H1 (cell line): Measurements from ENCODE around the gene MRPL50. TPM values are rescaled to one million over a fixed set of nuclear protein-coding genes. Genes with fewer than 3 reads are reported as not detected.

Source experiments
- CTCF ChIA-PET: fragments of 300-600 bp; sonication (Branson Sonifier 250); formaldehyde crosslinking; loops from one replicate; lab custom pipeline; 2021; ENCODE audit not compliant: partially characterized antibody; lab: Charles Lee
- POLR2A ChIA-PET: fragments of 300-600 bp; sonication (Branson Sonifier 250); formaldehyde crosslinking; loops from one replicate; lab custom pipeline; 2021; ENCODE audit warnings: inconsistent platforms; ENCODE audit not compliant: partially characterized antibody; lab: Charles Lee
- DNase-seq, 2 experiments: peaks; one replicate each; pipeline versions ENCODE4 v3.0.0 to v3.0.0-alpha.2; 2010 to 2022; ENCODE audit warnings: low spot score in 2 of 2, low read depth in 1 of 2, mixed read lengths in 1 of 2
- FAIRE-seq: peaks from 2 replicates; lab custom pipeline; 2011; peaks lifted over from hg19 to GRCh38; lab: Jason Lieb, UNC
- H2AFZ ChIP-seq: 2 replicates; pipeline ENCODE4 v1.8.1; 2012; ENCODE audit warnings: low read length, inconsistent platforms
- H2AK5ac ChIP-seq: 2 replicates; pipeline ENCODE4 v1.6.1; 2013; ENCODE audit warnings: low read depth, low read length
- H2BK120ac ChIP-seq: replicated peaks from 2 replicates; pipeline ENCODE3; 2013; ENCODE audit warnings: low read depth, low read length, inconsistent platforms
- H2BK12ac ChIP-seq: 2 replicates; pipeline ENCODE4 v1.6.1; 2013; ENCODE audit warnings: low read depth, low read length
- H2BK15ac ChIP-seq: 2 replicates; pipeline ENCODE4 v1.6.1; 2013; ENCODE audit warnings: low read length
- H2BK20ac ChIP-seq: 2 replicates; pipeline ENCODE4 v1.6.1; 2013; ENCODE audit warnings: low read length
- H2BK5ac ChIP-seq: 2 replicates; pipeline ENCODE4 v1.6.1; 2013; ENCODE audit warnings: low read depth, low read length
- H3K14ac ChIP-seq: 2 replicates; pipeline ENCODE4 v1.6.1; 2013; ENCODE audit warnings: inconsistent platforms; ENCODE audit not compliant: insufficient read length
- H3K18ac ChIP-seq: 2 replicates; pipeline ENCODE4 v1.6.1; 2013; ENCODE audit warnings: low read length; ENCODE audit errors: extremely low read depth
- H3K23ac ChIP-seq: 2 replicates; pipeline ENCODE4 v1.6.1; 2013; ENCODE audit warnings: inconsistent platforms; ENCODE audit not compliant: insufficient read length
- H3K23me2 ChIP-seq: 2 replicates; pipeline ENCODE4 v1.6.1; 2013; ENCODE audit warnings: low read depth, low read length
- H3K27ac ChIP-seq: 2 replicates; pipeline ENCODE4 v1.6.1; 2011; ENCODE audit warnings: low read depth, low read length, inconsistent platforms
- H3K27me3 ChIP-seq, 4 experiments: replicated peaks in 1 of 4; 1 replicate in 1 of 4; 2 replicates in 3 of 4; pipeline versions ENCODE4 v1.6.1 to v1.8.1; 2011 to 2013; ENCODE audit warnings: low read length in 3 of 4, mild to moderate bottlenecking in 3 of 4, inconsistent platforms in 2 of 4, mixed read lengths in 2 of 4, moderate library complexity in 1 of 4; ENCODE audit not compliant: control insufficient read depth in 3 of 4, insufficient read depth in 3 of 4; ENCODE audit errors: extremely low read depth in 1 of 4
- H3K36me3 ChIP-seq, 4 experiments: 2 replicates each; pipeline versions ENCODE4 v1.6.1 to v1.8.1; 2011 to 2013; ENCODE audit warnings: mild to moderate bottlenecking in 4 of 4, low read length in 3 of 4, moderate library complexity in 2 of 4, control low read depth in 1 of 4, inconsistent platforms in 1 of 4; ENCODE audit not compliant: insufficient read depth in 4 of 4, control insufficient read depth in 2 of 4
- H3K4ac ChIP-seq: replicated peaks from 2 replicates; pipeline ENCODE3; 2013; ENCODE audit warnings: low read length, low read depth, mixed read lengths, inconsistent platforms; ENCODE audit not compliant: insufficient read length
- H3K4me1 ChIP-seq, 4 experiments: replicated peaks in 1 of 4; 1 replicate in 1 of 4; 2 replicates in 3 of 4; pipeline versions ENCODE4 v1.6.1 to v1.8.1; 2011 to 2013; ENCODE audit warnings: low read length in 3 of 4, inconsistent platforms in 2 of 4, mixed read lengths in 1 of 4; ENCODE audit not compliant: insufficient read depth in 4 of 4, control insufficient read depth in 3 of 4
- H3K4me2 ChIP-seq, 2 experiments: 2 replicates each; pipeline versions ENCODE4 v1.6.1 to v1.8.1; 2011 to 2013; ENCODE audit warnings: low read depth in 2 of 2, low read length in 2 of 2, control low read depth in 1 of 2, inconsistent platforms in 1 of 2, mild to moderate bottlenecking in 1 of 2; ENCODE audit not compliant: insufficient read depth in 1 of 2
- H3K4me3 ChIP-seq, 4 experiments: fragments of 200-600, 300-600 bp in 1 of 4; sonication (generic), shearing (Covaris generic), sonication (Bioruptor Twin) in 1 of 4; 2 replicates each; pipeline versions ENCODE4 v1.5.1 to v1.8.1; 2011 to 2016; ENCODE audit warnings: low read length in 4 of 4, low read depth in 3 of 4, control low read depth in 2 of 4, inconsistent platforms in 2 of 4, mild to moderate bottlenecking in 2 of 4, mixed read lengths in 1 of 4, moderate library complexity in 1 of 4; ENCODE audit not compliant: insufficient read depth in 2 of 4; ENCODE audit errors: extremely low read depth in 1 of 4
- H3K56ac ChIP-seq: replicated peaks from 2 replicates; pipeline ENCODE3; 2013; ENCODE audit warnings: low read depth, mild to moderate bottlenecking, mixed read lengths, low read length, inconsistent platforms; ENCODE audit not compliant: insufficient read length
- H3K79me1 ChIP-seq: 2 replicates; pipeline ENCODE4 v1.6.1; 2013; ENCODE audit warnings: low read depth, low read length, control low read depth
- H3K79me2 ChIP-seq, 2 experiments: 2 replicates each; pipeline versions ENCODE4 v1.6.1 to v1.8.1; 2012 to 2013; ENCODE audit warnings: low read length in 2 of 2, mild to moderate bottlenecking in 2 of 2, inconsistent platforms in 1 of 2; ENCODE audit not compliant: insufficient read depth in 2 of 2, control insufficient read depth in 1 of 2
- H3K9ac ChIP-seq, 4 experiments: replicated peaks in 1 of 4; 1 replicate in 1 of 4; 2 replicates in 3 of 4; pipeline versions ENCODE4 v1.6.1 to v1.8.1; 2011 to 2013; ENCODE audit warnings: low read depth in 3 of 4, low read length in 3 of 4, control low read depth in 2 of 4, mild to moderate bottlenecking in 2 of 4, moderate library complexity in 2 of 4, inconsistent platforms in 1 of 4; ENCODE audit errors: extremely low read depth in 1 of 4
- H3K9me3 ChIP-seq, 2 experiments: 2 replicates each; pipeline versions ENCODE4 v1.6.1 to v1.8.1; 2012 to 2013; ENCODE audit warnings: mild to moderate bottlenecking in 2 of 2, moderate library complexity in 2 of 2, control low read depth in 1 of 2, inconsistent platforms in 1 of 2, low read depth in 1 of 2, low read length in 1 of 2, mixed read lengths in 1 of 2; ENCODE audit not compliant: insufficient read depth in 2 of 2
- H4K20me1 ChIP-seq, 2 experiments: replicated peaks in 1 of 2; 2 replicates each; pipeline versions ENCODE3 to v1.8.1; 2011 to 2013; ENCODE audit warnings: inconsistent platforms in 2 of 2, low read length in 2 of 2, mild to moderate bottlenecking in 1 of 2; ENCODE audit not compliant: insufficient read depth in 2 of 2, control insufficient read depth in 1 of 2
- H4K5ac ChIP-seq: 2 replicates; pipeline ENCODE4 v1.6.1; 2013; ENCODE audit warnings: low read length, low read depth, mixed read lengths, inconsistent platforms; ENCODE audit not compliant: insufficient read length
- H4K8ac ChIP-seq: 2 replicates; pipeline ENCODE4 v1.8.0; 2013; ENCODE audit warnings: mild to moderate bottlenecking, moderate library complexity, low read length, inconsistent platforms; ENCODE audit not compliant: insufficient read depth; ENCODE audit errors: extremely low read depth
- H4K91ac ChIP-seq: replicated peaks from 2 replicates; pipeline ENCODE3; 2013; ENCODE audit warnings: low read length, mixed read lengths, inconsistent platforms; ENCODE audit not compliant: insufficient read length
- BRCA1 ChIP-seq: IDR thresholded peaks from 2 replicates; pipeline ENCODE4 v1.6.1; 2012; ENCODE audit warnings: low read depth, low read length, improper control_type of control experiment
- CEBPB ChIP-seq: IDR thresholded peaks from 2 replicates; pipeline ENCODE4 v1.6.1; 2012; ENCODE audit warnings: low read depth, low read length
- CHD1 ChIP-seq: IDR thresholded peaks from 2 replicates; pipeline ENCODE4 v1.6.1; 2012; ENCODE audit warnings: low read depth, low read length, improper control_type of control experiment
- CHD2 ChIP-seq: IDR thresholded peaks from 2 replicates; pipeline ENCODE4 v1.6.1; 2012; ENCODE audit warnings: low read length, improper control_type of control experiment
- EGR1 ChIP-seq: IDR thresholded peaks from 2 replicates; pipeline ENCODE4 v1.6.1; 2011; ENCODE audit warnings: low read depth, low read length, borderline replicate concordance
- EZH2 ChIP-seq: fragments of 200-600 bp; sonication (generic); IDR thresholded peaks from 2 replicates; pipeline ENCODE4 v1.7.1; 2012; ENCODE audit warnings: low read depth, mild to moderate bottlenecking, moderate library complexity, low read length, inconsistent platforms; ENCODE audit not compliant: severe bottlenecking
- GABPA ChIP-seq: IDR thresholded peaks from 2 replicates; pipeline ENCODE4 v1.6.1; 2011; ENCODE audit warnings: mild to moderate bottlenecking, low read length, moderate library complexity, borderline replicate concordance; ENCODE audit not compliant: insufficient read depth
- GTF2F1 ChIP-seq: IDR thresholded peaks from 2 replicates; pipeline ENCODE4 v1.6.1; 2012; ENCODE audit warnings: low read depth, low read length, improper control_type of control experiment, borderline replicate concordance
- HDAC6 ChIP-seq: IDR thresholded peaks from one replicate; pipeline ENCODE4 v1.7.1; 2012; ENCODE audit warnings: low read depth, mild to moderate bottlenecking, inconsistent platforms, low read length, moderate library complexity
- JUND ChIP-seq: IDR thresholded peaks from 2 replicates; pipeline ENCODE4 v1.6.1; 2011; ENCODE audit warnings: mild to moderate bottlenecking, improper control_type of control experiment, low read length
- MAX ChIP-seq: IDR thresholded peaks from 2 replicates; pipeline ENCODE4 v1.6.1; 2012; ENCODE audit warnings: inconsistent platforms
- POLR2A ChIP-seq, 2 experiments: IDR thresholded peaks; 1 replicate in 1 of 2; 2 replicates in 1 of 2; pipeline ENCODE4 v1.6.1; 2011; ENCODE audit warnings: low read depth in 2 of 2, low read length in 2 of 2, mild to moderate bottlenecking in 2 of 2; ENCODE audit errors: control extremely low read depth in 1 of 2
- SP2 ChIP-seq: IDR thresholded peaks from 2 replicates; pipeline ENCODE4 v1.6.1; 2012; ENCODE audit warnings: mild to moderate bottlenecking, low read length, inconsistent platforms
- TAF7 ChIP-seq: optimal IDR thresholded peaks from 2 replicates; pipeline ENCODE3; 2011; ENCODE audit warnings: low read depth, mild to moderate bottlenecking, inconsistent platforms, low read length, moderate library complexity, borderline replicate concordance
- WGBS, 2 experiments: shearing (Covaris generic) in 1 of 2; methylation state at CpG; one replicate each; pipeline versions ENCODE4 v1.1.6 to v1.1.7; 2013 to 2015; ENCODE audit warnings: low lambda C conversion rate in 2 of 2, mixed read lengths in 2 of 2, inconsistent platforms in 1 of 2, low coverage in 1 of 2, missing lambda C conversion rate in 1 of 2; ENCODE audit not compliant: insufficient replicate concordance in 2 of 2, insufficient coverage in 1 of 2, insufficient read length in 1 of 2; ENCODE audit errors: extremely low coverage in 1 of 2, missing lambda C conversion rate in 1 of 2; 5-methylcytosine and 5-hydroxymethylcytosine counted together
- polyA plus RNA-seq, 7 experiments: library from polyadenylated mRNA; depleted of rRNA in 3 of 7; stranded (reverse) in 5 of 7; unstranded in 2 of 7; fragments of >200 nt in 5 of 7; fragments of 200-250 nt in 2 of 7; gene quantifications; 1 replicate in 5 of 7; 2 replicates in 1 of 7; 4 replicates in 1 of 7; pipeline versions ENCODE4 v1.2.1 to v1.2.3, GENCODE V29; 2011 to 2013; ENCODE audit warnings: missing spikeins in 2 of 7, mixed read lengths in 2 of 7
- total RNA-seq: library from RNA; stranded (reverse); fragmentation: NEBNext Ultra II Directional; extraction: Animal tissue kit (Norgen Biotek cat#: 25700); gene quantifications from 2 replicates; pipeline ENCODE4 v1.2.1, GENCODE V29; 2021

The MRPL50 gene
- total and polyA plus RNA-seq, 2 of the 8 experiments (the other 6 are each of a cell fraction or from before 2014, with no cell fraction given): 17.8 to 25.1 TPM

GRCh38 chr9:101432740-101433139, 34.3 kb upstream of the MRPL50 start:
- H3K27me3 ChIP-seq: no peaks in the 10 kb centered on the region
- H3K4me1 ChIP-seq: no peaks in the 10 kb centered on the region
- H3K23ac ChIP-seq: no peak overlapping the region
- H3K14ac ChIP-seq: no peak overlapping the region
- H2AK5ac ChIP-seq: no peak overlapping the region
- TF ChIP-seq HDAC6 (no peak), GTF2F1 (no peak), CHD2 (no peak), MAX (no peak), SP2 (no peak), CEBPB (no peak), GABPA (no peak), BRCA1 (no peak), EGR1 (no peak), POLR2A (IDR thresholded peaks at IDR 0.05; ENCODE audit: control extremely low read depth in 1 of 2, low read depth in 2 of 2, low read length in 2 of 2) (no peak), EZH2 (no peak), CHD1 (no peak), JUND (no peak), TAF7 (no peak)
- no peaks in the 10 kb centered on the region for H4K20me1 ChIP-seq
- no peak overlapping the region for H3K27ac ChIP-seq
- H4K8ac ChIP-seq: no peak overlapping the region
- no peak overlapping the region for H2BK12ac ChIP-seq
- 90% methylated on average over 1 of the region's 1 CpG; no CpG with 5 or more reads in 1 of the 2 experiments for WGBS, 2 experiments
- no peak overlapping the region for H2BK120ac ChIP-seq
- H2BK15ac ChIP-seq: no peak overlapping the region
- no peaks in the 10 kb centered on the region for H3K36me3 ChIP-seq
- no peaks in the 10 kb centered on the region for H3K79me2 ChIP-seq
- FAIRE-seq (no peak), DNase-seq (no peak)
- no peak overlapping the region for H3K4me3 ChIP-seq
- H4K91ac ChIP-seq: no peak overlapping the region
- ChIA-PET POLR2A (no interaction called here), CTCF (interaction anchor here (0.8 to 1.9 kb wide), 6 partner anchors 9 to 26 kb away, joined by 3 to 12 read pairs (median 4); no protein-coding TSS in a partner anchor)
- H3K79me1 ChIP-seq: no peaks in the 10 kb centered on the region
- H3K23me2 ChIP-seq: no peaks in the 10 kb centered on the region
- H3K4me2 ChIP-seq: no peak overlapping the region
- H3K9me3 ChIP-seq: no peaks in the 10 kb centered on the region
- no peak overlapping the region for H3K4ac ChIP-seq
- H2AFZ ChIP-seq: no peak overlapping the region
- H2BK5ac ChIP-seq: no peak overlapping the region
- H2BK20ac ChIP-seq: no peak overlapping the region
- no peak overlapping the region for H4K5ac ChIP-seq
- H3K9ac ChIP-seq: no peak overlapping the region
- no peak overlapping the region for H3K56ac ChIP-seq
- H3K18ac ChIP-seq: no peak overlapping the region
